SIG-M5 (cell line): ENCODE measurements around the gene AAGAB.
"Not testable (repeated sequence)": the region's sequence is repeated elsewhere in the genome, so short reads cannot be mapped to it uniquely, and the experiment has no call there.

Source experiments
- DNase-seq: peaks from one replicate; lab custom pipeline; 2025; lab: John Stamatoyannopoulos, UW

Gene AAGAB

GRCh38 chr15:67253101-67253500 is 1.4 kb downstream of the AAGAB start:
- no peak for DNase-seq

DNA sequence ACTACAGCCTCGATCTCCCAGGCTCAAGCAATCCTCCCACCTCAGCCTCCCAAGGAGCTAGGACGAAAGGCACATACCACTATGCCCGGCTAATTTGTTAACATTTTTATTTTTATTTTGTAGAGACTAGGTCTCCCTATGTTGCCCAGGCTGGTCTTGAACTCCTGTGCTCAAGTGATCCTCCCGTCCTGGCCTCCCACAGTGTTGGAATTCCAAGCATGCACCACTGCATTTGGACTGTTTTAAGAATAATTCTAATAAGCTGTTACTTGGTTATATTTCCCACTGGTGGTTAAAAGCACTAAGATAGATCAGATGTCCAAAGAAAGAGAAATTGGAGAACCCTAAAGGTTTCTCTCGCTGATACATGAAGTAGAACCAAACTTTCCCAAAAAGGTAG is 3.1 kb downstream of the AAGAB start:
- DNase-seq: no peak

DNA sequence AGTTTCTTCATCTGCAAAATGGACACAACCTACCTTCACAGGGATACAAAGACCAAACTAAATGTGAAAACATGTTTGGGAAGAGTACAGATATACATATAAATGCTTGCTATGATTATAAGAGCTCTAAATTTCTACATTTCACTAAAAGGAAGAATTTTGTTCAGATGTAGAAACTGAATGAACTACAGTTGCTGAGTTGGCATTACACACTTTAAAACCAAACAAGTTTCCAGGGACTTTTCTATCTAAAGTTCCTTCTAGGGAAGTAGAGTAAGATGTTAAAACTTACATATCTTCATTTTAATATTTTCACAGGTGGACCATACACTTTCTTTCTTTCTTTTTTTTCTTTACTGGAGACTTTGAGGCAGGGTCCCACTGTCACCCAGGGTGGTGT is 4.6 kb downstream of the AAGAB start:
- DNase-seq: no peak

DNA sequence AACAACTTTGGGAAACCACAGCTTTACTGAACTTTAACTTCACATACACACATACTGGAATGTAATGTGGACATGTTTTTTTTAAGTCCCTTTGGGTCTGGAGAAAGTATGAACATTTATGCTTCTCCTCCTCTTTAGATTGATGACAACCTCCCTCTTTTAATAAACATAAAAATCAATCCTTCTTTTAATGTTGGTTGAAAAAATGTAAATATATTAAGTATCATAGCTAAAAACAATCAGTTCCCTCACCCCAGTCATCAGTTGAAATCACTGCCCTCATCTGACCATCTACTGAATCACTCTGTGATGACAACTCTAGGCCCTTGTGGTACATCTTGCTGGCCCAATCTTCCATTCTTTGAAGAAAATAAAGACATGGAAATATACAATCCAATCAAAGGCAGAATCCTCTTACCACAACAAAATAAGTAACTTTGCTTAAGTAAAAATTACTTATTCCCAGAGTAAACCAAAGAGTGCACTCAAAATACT is 6.4 kb downstream of the AAGAB start:
- DNase-seq: no peak

DNA sequence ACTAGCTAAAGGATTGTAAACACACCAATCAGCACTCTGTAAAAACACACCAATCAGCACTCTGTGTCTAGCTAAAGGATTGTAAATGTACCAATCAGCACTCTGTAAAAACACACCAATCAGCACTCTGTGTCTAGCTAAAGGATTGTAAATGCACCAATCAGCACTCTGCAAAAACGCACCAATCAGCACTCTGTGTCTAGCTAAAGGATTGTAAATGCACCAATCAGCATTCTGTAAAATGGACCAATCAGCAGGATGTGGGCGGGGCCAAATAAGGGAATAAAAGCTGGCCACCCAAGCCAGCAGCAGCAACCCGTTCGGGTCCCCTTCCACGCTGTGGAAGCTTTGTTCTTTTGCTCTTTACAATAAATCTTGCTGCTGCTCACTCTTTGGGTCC is 7.9 kb downstream of the AAGAB start:
- not testable (repeated sequence) for DNase-seq

GRCh38 chr15:67244971-67245478 is 9.4 kb downstream of the AAGAB start:
- DNase-seq: no peak

- DNase-seq: no peak
Measured at GRCh38 chr15:67242708-67243111, 11.8 kb downstream of the AAGAB start.

DNA sequence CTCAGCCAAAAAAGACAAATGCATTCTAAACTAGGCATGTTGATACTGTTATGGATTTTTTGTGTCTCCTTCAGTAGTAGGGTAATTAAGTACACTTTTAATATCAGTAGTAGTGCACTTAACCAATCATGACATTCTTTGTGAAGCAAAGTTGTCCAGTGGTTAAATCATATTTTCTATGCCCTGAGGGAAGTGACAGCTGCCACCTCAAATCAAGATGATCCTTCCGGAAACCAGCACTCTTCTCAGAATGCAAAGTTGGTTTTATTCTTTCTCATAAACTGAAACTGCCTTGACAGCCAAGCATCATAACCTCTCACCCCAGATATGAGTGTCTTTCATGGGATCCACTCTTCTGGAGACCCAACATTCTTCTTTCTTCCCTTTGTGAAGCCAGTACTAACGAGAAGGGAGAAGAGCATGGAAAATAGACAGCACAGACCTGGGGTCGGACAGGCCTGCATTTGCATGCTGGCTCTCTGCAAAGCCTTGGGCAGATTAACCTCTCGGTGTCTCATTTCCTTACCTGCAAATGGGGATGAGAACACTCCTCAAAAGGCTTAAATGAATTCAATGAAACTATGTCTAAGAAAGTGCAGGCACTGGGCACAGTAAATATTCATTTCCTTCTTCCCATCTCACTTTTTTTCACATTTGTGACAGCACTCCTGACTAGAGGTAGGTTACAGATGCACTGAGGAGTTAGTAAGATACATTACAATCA is 13.2 kb downstream of the AAGAB start:
- no peak for DNase-seq

- no peak for DNase-seq
Measured at GRCh38 chr15:67240235-67241131, 14.0 kb downstream of the AAGAB start.

- no peak for DNase-seq
Measured at GRCh38 chr15:67232591-67232990, 21.9 kb downstream of the AAGAB start.

DNA sequence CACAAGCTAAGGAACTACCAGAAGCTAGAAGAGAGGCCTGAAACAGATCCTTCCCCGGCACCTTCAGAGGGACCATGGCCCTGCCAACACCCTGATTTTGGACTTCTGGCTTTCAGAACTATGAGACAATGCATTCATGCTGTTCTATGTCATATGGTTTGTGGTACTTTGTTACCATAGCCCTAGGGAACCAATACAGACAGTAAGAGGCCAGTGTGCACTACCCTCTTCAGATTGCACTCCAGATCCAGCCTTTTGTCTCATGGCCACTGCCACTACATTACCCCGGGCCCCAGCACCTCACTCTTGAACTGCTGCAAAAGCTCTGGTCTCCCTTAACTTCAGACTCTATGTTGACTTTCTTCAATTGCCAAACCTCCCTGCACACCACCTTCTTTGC is 24.0 kb downstream of the AAGAB start:
- no peak for DNase-seq

DNA sequence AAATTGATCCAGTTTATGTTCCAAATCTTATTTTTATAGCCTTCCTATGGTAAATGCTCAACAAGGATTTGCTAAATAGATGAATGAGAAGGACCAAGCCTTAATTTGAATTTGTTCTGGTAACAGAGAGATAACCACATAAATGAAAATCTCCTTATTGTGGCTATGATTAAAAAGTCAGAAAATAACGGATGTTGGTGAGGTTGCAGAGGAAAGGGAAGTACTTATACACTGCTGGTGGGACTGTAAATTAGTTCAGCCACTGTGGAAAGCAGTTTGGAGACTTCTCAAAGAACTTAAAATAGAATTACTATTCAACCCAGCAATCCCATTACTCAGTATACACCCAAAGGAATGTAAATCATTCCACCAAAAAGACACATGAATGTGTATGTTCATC is 26.2 kb downstream of the AAGAB start:
- no peak for DNase-seq

- DNase-seq: no peak
Measured at GRCh38 chr15:67227846-67228245, 26.6 kb downstream of the AAGAB start.

DNA sequence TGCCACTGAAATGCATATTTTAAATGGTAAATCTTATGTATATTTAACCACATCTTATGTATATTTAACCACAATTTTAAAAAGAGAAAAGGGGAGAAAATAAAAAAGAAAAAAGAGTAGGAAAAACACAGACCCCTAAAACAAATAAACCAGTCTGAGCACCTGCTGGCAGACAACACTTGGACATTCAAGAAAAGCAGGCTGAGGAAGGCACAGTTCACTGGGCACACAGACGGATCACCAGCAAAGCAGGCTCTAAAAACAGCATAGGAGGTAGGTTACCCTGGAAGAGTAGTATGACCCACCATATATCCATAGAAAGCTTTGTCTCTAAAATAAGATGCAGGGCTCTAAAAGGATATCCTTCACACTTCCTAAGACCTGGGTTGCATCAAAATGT is 27.0 kb downstream of the AAGAB start:
- no peak for DNase-seq

GRCh38 chr15:67225336-67225735 is 29.1 kb downstream of the AAGAB start:
- DNase-seq: no peak

DNA sequence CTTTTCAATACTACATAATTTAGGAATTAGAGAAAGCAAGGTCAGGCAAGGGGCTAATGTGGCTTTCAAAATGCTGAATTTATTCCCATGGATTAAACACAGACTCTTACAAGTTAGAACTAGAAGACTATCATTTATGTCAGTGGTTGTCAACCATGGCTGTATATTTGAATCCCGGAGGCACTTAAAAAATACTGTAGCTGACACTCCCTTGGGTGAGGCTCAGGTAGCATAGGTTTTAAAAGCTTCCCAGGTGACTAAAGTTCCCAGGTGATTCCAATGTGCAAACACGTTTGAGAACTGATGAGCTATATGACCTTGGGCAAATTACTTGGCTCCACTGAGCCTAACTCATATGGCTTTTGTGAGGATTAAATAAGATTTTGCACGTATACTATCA is 29.6 kb downstream of the AAGAB start:
- DNase-seq: no peak

DNA sequence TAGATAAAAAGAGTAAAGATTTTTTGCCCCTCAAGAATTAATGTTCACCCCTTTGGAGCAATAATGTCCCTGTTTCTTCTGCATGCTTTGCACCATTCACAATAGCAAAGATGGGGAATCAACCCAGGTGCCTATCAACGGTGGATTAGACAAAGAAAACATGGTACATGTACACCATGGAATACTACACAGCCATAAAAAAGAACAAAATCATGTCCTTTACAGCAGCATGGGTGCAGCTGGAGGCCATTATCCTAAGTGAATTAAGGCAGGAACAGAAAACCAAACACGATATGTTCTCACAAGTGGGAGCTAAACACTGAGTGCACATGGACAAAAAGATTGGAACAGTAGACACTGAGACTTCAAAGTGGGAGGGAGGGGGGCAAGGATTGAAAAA is 35.2 kb downstream of the AAGAB start:
- no peak for DNase-seq

- no peak for DNase-seq
Measured at GRCh38 chr15:67218428-67218827, 36.0 kb downstream of the AAGAB start.

DNA sequence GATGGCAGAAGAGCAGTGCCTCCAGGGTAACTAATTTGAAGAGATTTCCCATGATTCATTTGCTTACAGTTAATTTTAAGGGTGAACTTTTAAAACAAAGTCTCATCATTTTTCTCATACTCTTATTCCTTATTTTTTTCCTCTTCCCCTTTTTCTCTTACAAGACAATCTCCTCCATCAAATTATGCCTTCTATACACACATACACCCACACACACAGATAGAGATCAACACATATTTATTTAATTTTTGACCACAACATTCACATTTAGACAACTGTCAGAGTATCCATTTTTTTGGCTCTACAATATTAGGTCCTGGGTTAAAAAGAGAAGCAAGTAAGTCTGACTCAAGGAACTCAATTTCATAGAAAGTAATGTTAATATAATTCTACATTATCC is 37.6 kb downstream of the AAGAB start:
- no peak for DNase-seq

DNA sequence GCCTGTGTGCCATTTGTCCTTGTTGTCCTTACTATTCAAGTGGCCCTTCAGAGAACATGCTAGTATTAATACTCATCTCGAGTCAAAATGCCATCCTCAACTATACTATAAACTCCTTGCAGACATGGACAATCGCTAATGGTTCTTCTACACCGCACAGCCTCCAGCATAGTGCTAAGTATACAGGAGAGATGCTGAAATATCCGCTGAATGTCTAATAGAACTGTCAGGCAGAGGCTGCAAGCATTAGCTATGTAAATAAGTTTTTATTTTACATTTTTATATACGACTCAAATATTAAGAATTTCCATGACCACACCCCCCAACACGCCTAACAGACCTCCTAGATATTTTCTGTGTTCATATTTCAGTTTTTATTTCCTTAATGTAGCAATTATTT is 39.4 kb downstream of the AAGAB start:
- DNase-seq: no peak

- DNase-seq: no peak
Measured at GRCh38 chr15:67212684-67213367, 41.6 kb downstream of the AAGAB start.

GRCh38 chr15:67210555-67211168 is 43.8 kb downstream of the AAGAB start:
- DNase-seq: no peak
